AG04450 (cell line): ENCODE results near the gene BRI3BP. TPM values are rescaled to one million over a fixed set of nuclear protein-coding genes. Genes with fewer than 3 reads are reported as not detected.

Experiments
- CTCF ChIA-PET: fragments of 300-600, 350-600 bp; formaldehyde crosslinking; extraction: SDS; loops from one replicate; lab custom pipeline; 2022; ENCODE audit warnings: antibody characterized with exemption, inconsistent platforms; lab: Charles Lee
- POLR2A ChIA-PET: fragments of 350-600 bp; formaldehyde crosslinking; extraction: SDS; loops from one replicate; lab custom pipeline; 2021; ENCODE audit warnings: antibody characterized with exemption, inconsistent platforms; lab: Yijun Ruan, JAX
- DNase-seq: peaks from one replicate; pipeline ENCODE4 v3.0.0-alpha.2; 2011; ENCODE audit warnings: low read depth, low spot score
- H3K27ac ChIP-seq: one replicate; pipeline ENCODE4 v1.5.1; 2012; ENCODE audit warnings: low read depth, low read length, control low read depth
- H3K27me3 ChIP-seq: one replicate; pipeline ENCODE4 v1.6.0; 2012; ENCODE audit warnings: low read length; ENCODE audit not compliant: control insufficient read depth, insufficient read depth
- H3K4me3 ChIP-seq: 2 replicates; pipeline ENCODE4 v1.5.1; 2011; ENCODE audit warnings: mild to moderate bottlenecking, low read depth, low read length, control low read depth
- H3K9me3 ChIP-seq: 2 replicates; pipeline ENCODE4 v1.5.1; 2012; ENCODE audit warnings: low read length; ENCODE audit not compliant: control insufficient read depth, insufficient read depth
- CTCF ChIP-seq: IDR thresholded peaks from 2 replicates; pipeline ENCODE4 v1.5.1; 2011; ENCODE audit warnings: low read depth, low read length, control low read depth, inconsistent platforms
- polyA plus RNA-seq: library from polyadenylated mRNA; depleted of rRNA; stranded (reverse); fragments of >200 nt; gene quantifications from 2 replicates; pipeline ENCODE4 v1.2.3, GENCODE V29; 2011

BRI3BP gene
- polyA plus RNA-seq, 1 experiment = 2.9 TPM

- no peak for TF ChIP-seq CTCF
- no peak overlapping the region for H3K27ac ChIP-seq
- CTCF ChIA-PET = interaction anchor here (0.7 to 0.9 kb wide), 2 partner anchors 8 to 9 kb away, joined by 5 to 6 read pairs; no protein-coding TSS in a partner anchor
- H3K27me3 ChIP-seq = no peaks in the 10 kb centered on the region
- H3K4me3 ChIP-seq = no peak overlapping the region
- DNase-seq = no peak
- POLR2A ChIA-PET = no interaction called here
- H3K9me3 ChIP-seq = no peaks in the 10 kb centered on the region
These were observed 43.4 kb upstream of the BRI3BP start for GRCh38 chr12:124949779-124950728.

DNA sequence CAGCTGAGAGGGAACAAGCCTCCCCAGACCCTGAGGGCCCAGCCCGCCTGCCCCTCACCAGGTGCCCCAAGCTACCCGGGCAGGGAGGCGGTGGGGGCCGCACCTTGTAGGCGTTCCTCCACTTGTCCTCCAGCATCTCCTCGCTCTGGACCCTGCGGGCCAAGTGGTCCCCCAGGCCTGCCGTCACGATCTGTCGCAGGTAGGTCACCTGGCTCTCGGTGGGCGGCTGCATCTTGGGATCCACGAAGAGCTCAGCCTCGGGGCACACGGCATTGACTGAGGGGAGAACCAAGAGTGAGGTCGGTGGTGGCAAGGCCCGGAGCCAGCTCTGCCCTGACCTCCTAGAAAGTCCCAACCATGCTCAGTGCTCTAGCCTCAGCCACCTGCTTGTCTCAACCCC, 41.1 kb upstream of the BRI3BP start:
- no peak for DNase-seq
- ChIA-PET CTCF (interaction anchor here (1.0 kb wide), 1 partner anchor 12 kb away, joined by 3 read pairs; no protein-coding TSS in a partner anchor), POLR2A (no interaction called here)
- Histone ChIP-seq H3K9me3 (no peaks in the 10 kb centered on the region), H3K27ac (no peak overlapping the region), H3K4me3 (no peak overlapping the region), H3K27me3 (no peaks in the 10 kb centered on the region)
- no peak for TF ChIP-seq CTCF

DNA sequence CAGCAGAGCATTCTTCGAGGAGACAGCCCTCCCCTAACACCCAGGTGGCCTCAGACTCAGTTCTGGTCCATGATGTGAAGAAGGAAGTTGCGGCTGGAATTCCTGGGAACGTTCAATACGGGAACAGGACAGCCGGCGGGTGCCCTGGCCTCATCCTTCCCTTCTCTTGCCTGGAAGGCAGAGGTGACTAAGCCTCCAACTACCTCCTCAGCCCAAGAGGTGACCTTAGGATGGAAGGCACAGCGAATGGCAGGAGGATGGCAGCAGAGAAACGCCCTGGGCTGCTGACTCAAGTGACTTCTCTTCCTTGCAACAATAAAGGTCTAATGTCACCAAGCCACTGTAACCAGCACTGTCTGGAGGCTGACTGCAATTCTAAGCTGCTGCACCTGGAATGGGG, 40.6 kb upstream of the BRI3BP start:
- ChIA-PET POLR2A (no interaction called here), CTCF (no interaction called here)
- TF ChIP-seq CTCF = no peak
- Histone ChIP-seq H3K9me3 (no peaks in the 10 kb centered on the region), H3K27me3 (no peaks in the 10 kb centered on the region), H3K27ac (no peak overlapping the region), H3K4me3 (no peak overlapping the region)
- no peak for DNase-seq

DNA sequence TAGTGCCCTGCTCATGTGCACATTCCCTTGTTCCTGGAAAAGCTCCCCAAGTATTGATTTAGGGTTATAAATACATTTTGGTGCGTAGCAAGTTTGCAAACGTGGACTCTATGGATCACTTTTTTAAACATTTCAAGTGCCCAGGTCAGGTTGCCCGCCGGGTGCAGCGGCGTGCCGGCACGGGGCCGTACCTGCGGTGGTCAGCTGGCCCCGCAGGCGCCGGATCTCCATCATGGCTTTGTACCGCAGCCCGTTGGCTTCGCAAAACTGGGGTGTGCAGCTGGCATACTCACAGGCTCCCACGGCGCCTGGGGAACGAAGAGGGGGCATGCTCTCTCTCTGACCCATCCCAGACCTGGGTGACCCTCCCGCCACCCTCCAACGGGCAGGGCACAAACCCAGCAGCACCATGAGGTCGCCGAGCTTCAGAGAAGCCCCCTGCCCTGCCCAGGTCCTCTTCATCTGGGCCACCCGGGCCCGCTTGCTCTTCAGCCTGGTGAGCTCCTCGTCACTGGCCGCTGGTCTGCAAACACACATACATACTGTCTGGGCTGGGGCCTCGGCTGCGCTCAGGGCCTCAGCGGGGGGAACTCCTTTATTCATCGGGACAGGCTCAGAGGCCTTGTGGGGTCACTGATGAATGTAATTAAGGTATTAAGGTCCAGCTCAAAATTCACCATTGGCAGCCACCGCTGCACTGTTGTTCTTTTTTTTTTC, 39.6 kb upstream of the BRI3BP start:
- ChIA-PET CTCF (interaction anchor here (2.4 kb wide), 1 partner anchor 13 kb away, joined by 14 read pairs; no protein-coding TSS in a partner anchor), POLR2A (no interaction called here)
- no peak for TF ChIP-seq CTCF
- no peak for DNase-seq
- no peak overlapping the region for H3K27ac ChIP-seq
- no peaks in the 10 kb centered on the region for H3K9me3 ChIP-seq
- no peaks in the 10 kb centered on the region for H3K27me3 ChIP-seq
- no peak overlapping the region for H3K4me3 ChIP-seq
